Uterus (tissue), 4 donors: Measurements from ENCODE around the gene LRRC8A. TPM values are rescaled to one million over a fixed set of nuclear protein-coding genes. Genes with fewer than 3 reads are reported as not detected.
A peak's percentile ranks its signal among the peaks of the same experiment; 100 is the strongest.
"Not testable (repeated sequence)": the region's sequence is repeated elsewhere in the genome, so short reads cannot be mapped to it uniquely, and the experiment has no call there.

Source experiments
- DNase-seq, 2 donors: peaks; one replicate each; pipeline ENCODE4 v3.0.0-alpha.2; 2019 to 2020
- H3K27ac ChIP-seq, 2 donors: fragments of 200-600 bp; sonication (generic); 1 replicate in 1 of 2; 2 replicates in 1 of 2; pipeline ENCODE4 v1.5.1; 2016 to 2018
- H3K27me3 ChIP-seq, 2 donors: fragments of 200-600 bp; sonication (generic); one replicate each; pipeline ENCODE4 v1.5.1; 2018 to 2019; ENCODE audit warnings: control low read depth in 1 of 2
- H3K36me3 ChIP-seq, 2 donors: fragments of 200-600 bp; sonication (generic); one replicate each; pipeline ENCODE4 v1.5.1; 2019; ENCODE audit warnings: control low read depth in 1 of 2
- H3K4me1 ChIP-seq, 2 donors: fragments of 200-600 bp; sonication (generic); one replicate each; pipeline ENCODE4 v1.5.1; 2018 to 2019; ENCODE audit warnings: control low read depth in 1 of 2
- H3K4me3 ChIP-seq, 2 donors: fragments of 200-600 bp; sonication (generic); 1 replicate in 1 of 2; 2 replicates in 1 of 2; pipeline ENCODE4 v1.5.1; 2018 to 2019; ENCODE audit warnings: mild to moderate bottlenecking in 1 of 2
- H3K9me3 ChIP-seq, 2 donors: fragments of 200-600 bp; sonication (generic); one replicate each; pipeline ENCODE4 v1.5.1; 2019; ENCODE audit warnings: control low read depth in 1 of 2
- CTCF ChIP-seq, 4 experiments: fragments of 200-600 bp in 2 of 4; fragments of 450-650 bp in 2 of 4; sonication (generic) in 2 of 4; IDR thresholded peaks; one replicate each; pipeline ENCODE4 v1.5.1; 2016 to 2019; ENCODE audit warnings: antibody characterized with exemption in 4 of 4, mild to moderate bottlenecking in 2 of 4, moderate library complexity in 1 of 4
- POLR2A ChIP-seq, 2 donors: fragments of 450-650 bp; IDR thresholded peaks; one replicate each; pipeline ENCODE4 v1.6.1; 2016; ENCODE audit warnings: antibody characterized with exemption in 2 of 2, mild to moderate bottlenecking in 1 of 2, moderate library complexity in 1 of 2
- intact Hi-C: fragments of 100-400 bp; cut with DNase I; formaldehyde crosslinking; loops from one replicate; pipeline ENCODE4 v1.15.1; 2023; ENCODE audit warnings: low total_unique reads
- total RNA-seq, 4 donors: library from RNA; depleted of rRNA in 3 of 4; stranded (reverse); fragments of >200 nt in 3 of 4; gene quantifications; one replicate each; pipeline versions ENCODE4 v1.1.0 to v1.2.4, GENCODE V29; 2014 to 2023
- donor health status: DM: yes; HTN: yes; CAD: no.

The LRRC8A gene
- total RNA-seq, 4 donors from 2014 or later: 23.5 to 58.7 (median 30.8) TPM

- Histone ChIP-seq H3K27ac (peak overlapping the region; percentile 92 to 97), H3K36me3 (no peaks in the 10 kb centered on the region), H3K9me3 (no peaks in the 10 kb centered on the region), H3K4me3 (peak overlapping the region; percentile 61 to 99), H3K4me1 (peaks cover 0 to 9% of the 10 kb centered on the region in 2 donors), H3K27me3 (no peaks in the 10 kb centered on the region)
- DNase-seq: no peak
- intact Hi-C loops: no loop called here
- TF ChIP-seq POLR2A (IDR thresholded peaks at IDR 0.05) (no peak), CTCF (IDR thresholded peaks at IDR 0.05) (no peak)
Measured at GRCh38 chr9:128946571-128947276, 64.8 kb downstream of the LRRC8A start.

- TF ChIP-seq CTCF (IDR thresholded peaks at IDR 0.05) (no peak), POLR2A (IDR thresholded peaks at IDR 0.05) (no peak)
- intact Hi-C loops: no loop called here
- no peak for DNase-seq
- Histone ChIP-seq H3K4me3 (peak overlapping the region; percentile 61 to 99), H3K27ac (peak overlapping the region; percentile 92 to 97), H3K27me3 (no peaks in the 10 kb centered on the region), H3K4me1 (peaks cover 0 to 9% of the 10 kb centered on the region in 2 donors), H3K36me3 (no peaks in the 10 kb centered on the region), H3K9me3 (no peaks in the 10 kb centered on the region)
Measured at GRCh38 chr9:128947277-128947526, 65.3 kb downstream of the LRRC8A start.

DNA sequence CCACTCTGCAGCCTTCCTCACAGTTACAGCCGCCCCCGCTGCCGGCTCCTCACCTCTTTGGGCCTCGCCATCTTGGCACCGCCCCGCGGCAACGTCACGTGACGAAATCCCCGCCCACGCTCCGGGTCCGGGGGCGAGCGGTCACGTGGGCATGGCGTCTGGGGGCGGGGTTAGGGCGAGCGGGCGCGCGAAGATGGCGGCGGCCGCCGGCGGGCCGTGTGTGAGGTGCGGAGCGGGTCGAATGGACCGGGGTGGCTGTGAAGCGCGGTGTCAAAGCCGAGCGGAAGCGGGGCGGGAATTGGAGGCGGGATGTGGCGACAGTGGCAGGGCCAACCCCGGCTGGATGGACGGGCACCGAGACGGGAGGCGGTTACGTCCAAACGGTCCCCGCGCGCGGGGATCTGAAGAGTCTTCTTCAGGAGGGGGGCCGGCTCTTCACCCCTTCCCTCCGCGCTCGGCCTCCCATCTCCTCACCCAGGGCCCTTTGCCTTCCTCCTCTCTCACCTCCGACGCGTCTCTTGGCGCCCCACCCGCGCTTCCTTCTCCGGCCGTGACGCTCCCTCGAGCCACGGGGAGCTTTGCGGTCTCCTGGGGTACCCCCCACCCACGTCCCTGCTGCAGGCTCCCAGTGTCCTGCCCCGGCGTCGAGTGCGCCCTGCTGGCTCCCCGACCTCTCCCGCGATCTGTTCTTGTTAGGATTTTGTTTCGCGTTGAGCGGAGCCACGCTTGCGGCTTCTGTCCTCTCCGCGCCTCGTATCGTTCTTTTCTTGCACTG is 65.8 kb downstream of the LRRC8A start, which contains the start of the genes DOLK and NUP188:
Gene DOLK (minus strand): TSS at position 77 of the 775 bp plus-strand sequence. CDS start 300 bp downstream, outside the sequence.
Gene NUP188 (plus strand): TSS at position 173 of the 775 bp plus-strand sequence. CDS start 21 bp downstream, at position 194.
- H3K27ac ChIP-seq: peak within 1 kb of the TSS; percentile 92 to 97
- TF ChIP-seq POLR2A (IDR thresholded peaks at IDR 0.05): peak; percentile 91 to 94
- TF ChIP-seq CTCF (IDR thresholded peaks at IDR 0.05): peak in 1 of 4 experiments; percentile 20
- H3K36me3 ChIP-seq: no peaks in the 10 kb centered on the region
- intact Hi-C loops: no loop called here
- H3K9me3 ChIP-seq: no peaks in the 10 kb centered on the region
- H3K4me1 ChIP-seq: peaks cover 0 to 9% of the 10 kb centered on the region in 2 donors
- peak within 1 kb of the TSS; percentile 61 to 99 for H3K4me3 ChIP-seq
- no peaks in the 10 kb centered on the region for H3K27me3 ChIP-seq
- peak; percentile 95 to 98 for DNase-seq

DNA sequence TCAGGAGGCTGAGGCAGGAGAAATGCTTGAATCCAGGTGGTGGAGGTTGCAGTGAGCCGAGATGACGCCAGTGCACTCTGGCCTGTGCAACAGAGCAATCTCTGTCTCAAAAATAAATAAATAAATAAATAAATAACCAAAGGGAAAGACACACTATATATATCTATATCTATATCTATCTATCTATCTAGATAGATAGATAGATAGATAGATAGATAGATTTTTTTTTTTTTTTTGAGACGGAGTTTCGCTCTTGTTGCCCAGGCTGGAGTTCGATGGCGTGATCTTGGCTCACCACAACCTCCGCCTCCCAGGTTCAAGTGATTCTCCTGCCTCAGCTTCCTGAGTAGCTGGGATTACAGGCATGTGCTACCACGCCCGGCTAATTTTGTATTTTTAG is 79.5 kb downstream of the LRRC8A start:
- H3K9me3 ChIP-seq, H3K4me3 ChIP-seq, intact Hi-C loops, H3K4me1 ChIP-seq, DNase-seq, H3K27me3 ChIP-seq, H3K36me3 ChIP-seq, H3K27ac ChIP-seq: not testable (repeated sequence)

Other genes starting within 250 kb of the LRRC8A start
- 10 to 100 TPM; 21.4 to 44.8 (median 41.1) TPM for gene DYNC2I2, start 225.3 kb upstream of the LRRC8A start, total RNA-seq
- 100 to 1,000 TPM in 3 of 4 donors, 10 to 100 TPM in 1; 79.9 to 481 (median 197) TPM for gene SET, start 192.9 kb upstream of the LRRC8A start, total RNA-seq
- gene PKN3, start 179.6 kb upstream of the LRRC8A start, total RNA-seq: 10 to 100 TPM in 1 of 4 donors, 1 to 10 TPM in 3; 2.4 to 19.5 (median 4.5) TPM
- 10 to 100 TPM in 1 of 4 donors, 1 to 10 TPM in 2, under 1 TPM in 1; 0.59 to 11.7 (median 6.5) TPM for gene ZDHHC12, start 158.0 kb upstream of the LRRC8A start, total RNA-seq
- gene ZER1, start 110.2 kb upstream of the LRRC8A start, total RNA-seq: 10 to 100 TPM; 16.1 to 52.0 (median 21.2) TPM
- gene TBC1D13, start 94.9 kb upstream of the LRRC8A start, total RNA-seq: 10 to 100 TPM in 3 of 4 donors, 1 to 10 TPM in 1; 7.1 to 26.8 (median 23.3) TPM
- gene ENDOG, start 63.6 kb upstream of the LRRC8A start, total RNA-seq: 10 to 100 TPM in 2 of 4 donors, 1 to 10 TPM in 2; 2.1 to 22.0 (median 9.1) TPM
- 10 to 100 TPM in 2 of 4 donors, 1 to 10 TPM in 2; 4.4 to 34.2 (median 17.3) TPM for gene SPOUT1, start 52.3 kb upstream of the LRRC8A start, total RNA-seq
- 10 to 100 TPM in 1 of 4 donors, 1 to 10 TPM in 3; 1.5 to 11.0 (median 3.4) TPM for gene KYAT1, start 183 bp upstream of the LRRC8A start, total RNA-seq
- 10 to 100 TPM; 23.2 to 30.8 (median 27.2) TPM for gene PHYHD1, start 38.8 kb downstream of the LRRC8A start, total RNA-seq
- 10 to 100 TPM in 3 of 4 donors, 1 to 10 TPM in 1; 10.0 to 22.3 (median 13.6) TPM for gene DOLK, start 65.5 kb downstream of the LRRC8A start, total RNA-seq
- gene NUP188, start 65.6 kb downstream of the LRRC8A start, total RNA-seq: 10 to 100 TPM; 21.5 to 75.4 (median 36.9) TPM
- 100 to 1,000 TPM in 1 of 4 donors, 10 to 100 TPM in 3; 35.1 to 126 (median 81.8) TPM for gene SH3GLB2, start 146.2 kb downstream of the LRRC8A start, total RNA-seq
- 10 to 100 TPM; 13.2 to 36.5 (median 34.0) TPM for gene MIGA2, start 154.5 kb downstream of the LRRC8A start, total RNA-seq
- 10 to 100 TPM in 1 of 4 donors, 1 to 10 TPM in 2, not detected in 1; 1.0 to 10.2 (median 9.7) TPM for gene DOLPP1, start 199.0 kb downstream of the LRRC8A start, total RNA-seq
- 10 to 100 TPM; 20.0 to 42.4 (median 27.4) TPM for gene CRAT, start 228.7 kb downstream of the LRRC8A start, total RNA-seq
- gene PTPA, start 229.3 kb downstream of the LRRC8A start, total RNA-seq: 100 to 1,000 TPM in 1 of 4 donors, 10 to 100 TPM in 3; 28.9 to 107 (median 62.1) TPM